ENCODE data around the gene PRXL2C.
A peak's percentile ranks its signal among the peaks of the same experiment; 100 is the strongest.
"Not testable (repeated sequence)": the region's sequence is repeated elsewhere in the genome, so short reads cannot be mapped to it uniquely, and the experiment has no call there.

Gene PRXL2C

DNA sequence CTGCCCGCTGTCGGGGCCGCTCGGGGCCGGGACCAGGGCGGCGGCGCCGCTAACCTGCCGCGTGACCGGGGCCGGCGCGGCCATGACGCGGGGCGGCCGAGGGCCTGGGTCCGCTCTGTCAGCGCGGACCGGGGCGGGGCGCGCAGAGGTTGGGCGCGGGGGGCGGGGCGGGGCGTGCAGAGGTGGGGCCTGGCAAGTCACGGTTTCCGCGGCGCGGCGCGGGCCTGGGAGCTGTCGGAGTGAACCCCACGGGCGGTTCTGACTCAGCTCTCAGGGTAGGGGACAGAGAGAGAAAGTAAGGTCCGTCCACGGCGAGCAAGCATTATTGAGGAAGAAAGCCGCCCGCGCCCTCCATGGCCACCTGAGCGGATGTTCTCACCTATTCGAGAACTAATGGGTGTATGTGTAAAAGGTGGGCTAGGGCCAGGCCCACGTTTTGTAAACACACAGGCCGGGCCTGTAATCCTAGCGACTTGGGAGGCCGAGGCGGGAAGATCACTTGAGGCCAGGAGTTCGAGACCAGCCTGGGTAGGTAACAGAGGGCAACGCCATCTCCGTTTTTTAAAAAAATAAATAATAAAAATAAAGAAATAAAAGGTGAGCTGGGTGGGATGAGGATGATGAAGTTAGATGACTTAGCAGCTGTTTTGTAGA is at the start of gene PRXL2C:
PRXL2C (minus strand) TSS at position 120 of the 654 bp plus-strand sequence; CDS start at position 84, 36 bp downstream.
- DNase-seq (ENCODE audit: low read depth): peak; percentile 77

- not testable (repeated sequence) for DNase-seq (ENCODE audit: low read depth)
Observed at GRCh38 chr9:96700721-96701375, 45.7 kb upstream of the PRXL2C start.

GRCh38 chr9:96691326-96691725 is 36.2 kb upstream of the PRXL2C start:
- DNase-seq (ENCODE audit: low read depth): no peak

DNA sequence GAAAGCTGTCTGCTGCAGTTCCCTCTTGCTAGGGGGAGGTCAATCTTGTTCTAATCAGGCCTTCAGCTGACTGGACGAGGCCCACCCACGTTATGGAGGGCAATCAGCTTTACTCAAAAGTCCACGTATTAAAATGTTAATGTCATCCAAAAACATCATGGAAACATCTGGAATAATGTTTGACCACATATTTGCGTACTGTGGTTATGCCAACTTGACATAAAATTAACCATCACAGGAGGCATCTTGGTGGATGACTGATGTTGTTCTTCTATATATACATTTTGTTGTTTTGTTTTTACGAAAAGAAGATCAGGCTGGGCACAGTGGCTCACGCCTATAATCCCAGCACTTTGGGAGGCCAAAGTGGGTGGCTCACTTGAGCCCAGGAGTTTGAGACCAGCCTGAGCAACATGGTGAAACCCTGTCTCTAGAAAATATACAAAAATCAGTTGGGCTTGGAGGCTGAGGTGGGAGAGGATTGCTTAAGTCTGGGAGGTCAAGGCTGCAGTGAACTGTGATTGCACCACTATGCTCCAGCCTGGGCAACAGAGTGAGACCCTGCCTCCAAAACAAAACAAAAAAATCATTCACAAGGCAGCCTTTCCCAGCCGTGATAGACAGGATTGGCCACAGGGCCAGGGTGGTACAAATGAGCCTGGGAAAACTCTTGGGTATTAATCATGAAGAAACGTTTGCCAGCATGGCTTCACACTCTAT is 33.8 kb upstream of the PRXL2C start:
- DNase-seq (ENCODE audit: low read depth): no peak

DNA sequence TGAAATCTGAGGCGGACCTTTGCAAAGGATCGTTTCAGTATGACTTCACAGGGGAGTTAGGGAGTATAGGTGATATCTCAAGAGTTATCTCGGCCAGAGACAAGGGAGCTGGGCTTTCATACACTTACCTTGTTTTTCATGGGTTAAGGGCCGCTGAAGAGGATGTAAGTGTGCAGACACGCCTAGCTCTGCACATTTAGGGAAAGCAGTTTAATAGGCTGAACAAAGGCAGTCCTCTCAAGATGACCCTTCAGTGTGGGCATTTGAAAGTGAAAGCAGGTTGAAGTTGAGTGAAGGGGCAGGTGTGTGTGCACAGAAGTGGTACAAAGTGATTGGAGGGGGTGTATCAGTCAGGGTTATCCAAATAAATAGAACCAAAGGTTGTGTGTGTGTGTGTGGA is 33.1 kb upstream of the PRXL2C start:
- DNase-seq (ENCODE audit: low read depth): no peak

GRCh38 chr9:96686638-96687335 is 31.7 kb upstream of the PRXL2C start:
- DNase-seq (ENCODE audit: low read depth): peak; percentile 68

DNA sequence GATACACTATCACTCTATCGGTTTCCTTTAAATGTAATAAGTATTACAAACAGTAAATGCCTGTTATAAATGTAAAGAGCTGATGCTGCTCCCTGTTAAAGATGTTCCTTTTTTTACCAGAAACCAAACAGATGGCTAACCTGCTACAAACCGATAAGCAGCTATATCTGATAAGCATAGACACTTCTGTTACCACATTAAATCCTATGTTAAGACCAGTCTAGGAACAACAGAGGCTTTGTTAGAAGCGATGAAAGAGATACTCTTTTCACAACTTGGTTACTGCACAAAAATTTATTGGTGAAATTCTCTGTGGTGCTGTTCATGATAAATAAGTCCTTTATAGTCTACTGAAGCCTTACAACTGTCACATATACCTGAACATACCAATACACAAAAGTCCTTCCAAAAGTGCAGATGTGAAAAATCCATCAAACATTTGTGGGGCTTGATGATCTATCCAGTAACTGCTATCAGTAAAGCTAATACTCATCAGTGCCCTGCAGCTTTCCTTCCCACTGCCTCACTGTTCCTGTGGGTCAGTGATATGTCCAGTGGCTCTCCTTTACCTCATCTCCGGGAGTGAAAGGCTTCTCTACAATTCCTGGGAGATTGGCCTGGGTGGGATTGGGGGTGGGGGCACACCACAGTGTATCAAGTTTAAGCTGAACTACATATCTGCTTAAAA is 25.8 kb upstream of the PRXL2C start:
- DNase-seq (ENCODE audit: low read depth): no peak

- DNase-seq (ENCODE audit: low read depth): no peak
Observed at GRCh38 chr9:96674906-96675538, 19.9 kb upstream of the PRXL2C start.

DNA sequence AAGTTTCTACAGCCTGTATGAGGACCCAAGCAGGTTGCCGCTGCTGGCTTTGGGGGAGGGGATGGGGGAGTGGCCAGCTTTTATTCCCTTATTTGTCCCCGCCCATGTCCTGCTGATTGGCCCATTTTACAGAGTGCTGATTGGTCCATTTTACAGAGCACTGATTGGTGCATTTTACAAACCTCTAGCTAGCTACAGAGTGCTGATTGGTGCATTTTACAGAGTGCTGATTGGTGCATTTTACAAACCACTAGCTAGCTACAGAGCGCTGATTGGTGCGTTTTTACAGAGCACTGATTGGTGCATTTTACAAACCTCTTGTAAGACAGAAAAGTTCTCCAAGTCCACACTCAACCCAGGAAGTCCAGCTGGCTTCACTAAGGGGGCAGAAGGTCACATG is 18.7 kb upstream of the PRXL2C start:
- not testable (repeated sequence) for DNase-seq (ENCODE audit: low read depth)

- no peak for DNase-seq (ENCODE audit: low read depth)
Observed at GRCh38 chr9:96668868-96669534, 13.9 kb upstream of the PRXL2C start.

DNA sequence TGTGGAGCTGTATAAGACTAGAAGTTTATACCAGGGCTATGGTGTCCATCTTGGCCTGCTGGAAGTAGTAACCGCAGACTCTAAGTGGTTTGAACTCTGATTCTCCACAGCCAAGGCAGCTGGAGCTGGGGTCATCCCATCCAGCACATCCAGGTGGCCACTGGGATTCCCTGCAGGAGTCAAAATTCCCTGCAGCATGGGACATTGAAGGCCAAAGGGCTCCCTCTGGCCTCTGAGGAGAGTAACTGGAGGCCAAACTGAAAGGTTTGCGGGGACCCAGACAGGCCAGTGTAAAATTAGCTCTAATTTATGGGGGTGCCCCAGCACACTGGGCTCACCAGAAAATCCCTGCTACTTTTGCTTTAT is 12.2 kb upstream of the PRXL2C start:
- no peak for DNase-seq (ENCODE audit: low read depth)

DNA sequence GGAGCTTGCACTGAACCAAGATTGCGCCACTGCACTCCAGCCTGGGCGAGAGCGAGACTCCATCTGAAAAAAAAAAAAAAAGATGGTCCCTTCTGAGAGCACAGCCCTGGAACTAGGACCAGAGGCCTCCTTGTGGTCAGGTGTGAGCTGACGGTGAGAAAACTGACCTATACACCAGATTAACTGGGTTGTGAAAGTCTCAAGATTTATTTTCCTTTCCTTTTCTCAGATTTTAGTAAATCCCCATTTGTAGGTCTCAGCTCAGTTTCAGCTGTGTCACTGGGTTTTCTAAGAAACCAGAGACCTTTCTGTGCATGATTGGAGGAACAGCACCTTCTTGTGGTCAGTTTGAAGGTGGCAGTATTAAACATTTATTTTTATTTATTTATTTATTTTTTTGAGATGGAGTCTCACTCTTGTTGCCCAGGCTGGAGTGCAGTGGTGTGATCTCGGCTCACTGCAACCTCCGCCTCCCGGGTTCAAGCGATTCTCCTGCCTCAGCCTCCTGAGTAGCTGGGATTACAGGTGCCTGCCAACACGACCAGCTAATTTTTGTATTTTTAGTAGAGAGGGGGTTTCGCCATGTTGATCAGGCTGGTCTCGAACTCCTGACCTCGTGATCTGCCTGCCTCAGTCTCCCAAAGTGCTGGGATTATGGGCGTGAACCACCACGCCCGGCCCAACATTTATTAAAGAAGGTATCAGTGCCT is 11.7 kb upstream of the PRXL2C start:
- DNase-seq (ENCODE audit: low read depth): not testable (repeated sequence)

DNA sequence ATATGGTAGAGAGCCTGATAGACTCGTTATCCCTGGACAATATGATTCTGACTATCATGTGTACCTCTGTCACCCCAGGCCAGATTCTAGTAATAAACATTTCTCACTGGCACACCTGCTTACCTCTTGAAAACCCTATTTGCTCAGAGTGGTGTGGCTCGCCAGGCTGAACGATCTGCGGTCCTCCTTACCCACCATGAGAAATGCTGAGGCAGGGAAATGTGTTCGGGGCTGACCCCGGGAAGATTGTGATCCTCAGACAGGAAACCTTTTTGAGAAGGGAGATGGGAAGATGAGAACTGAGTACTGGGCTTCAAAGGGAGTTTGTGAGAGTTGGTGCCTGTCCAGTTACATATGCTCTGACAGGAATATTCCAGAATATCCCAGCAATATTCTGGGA is 10.7 kb upstream of the PRXL2C start:
- DNase-seq (ENCODE audit: low read depth): no peak

GRCh38 chr9:96663506-96664120 is 8.5 kb upstream of the PRXL2C start:
- DNase-seq (ENCODE audit: low read depth): no peak

DNA sequence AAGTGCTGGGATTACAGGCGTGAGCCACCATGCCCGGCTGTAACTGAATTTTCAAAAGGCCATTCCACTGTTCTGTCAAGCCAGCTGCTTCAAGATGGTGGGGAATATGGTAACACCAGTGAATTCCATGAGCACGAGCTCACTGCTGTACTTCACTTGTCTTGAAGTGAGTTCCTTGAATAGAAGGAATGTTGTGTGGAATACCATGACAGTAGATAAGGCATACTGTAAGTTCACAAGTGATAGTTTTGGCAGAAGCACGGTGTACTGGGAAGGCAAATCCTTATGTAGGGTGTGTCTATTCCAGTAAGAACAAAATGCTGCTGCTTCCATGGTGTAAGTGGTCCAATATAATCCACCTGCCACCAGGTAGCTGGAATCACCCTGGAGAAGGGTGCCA is 6.6 kb upstream of the PRXL2C start:
- no peak for DNase-seq (ENCODE audit: low read depth)

GRCh38 chr9:96660692-96661248 is 5.7 kb upstream of the PRXL2C start:
- DNase-seq (ENCODE audit: low read depth): no peak

- peak; percentile 49 for DNase-seq (ENCODE audit: low read depth)
Observed at GRCh38 chr9:96654450-96655197, 493 bp downstream of the PRXL2C start.

- DNase-seq (ENCODE audit: low read depth): no peak
Observed at GRCh38 chr9:96651626-96652025, 3.5 kb downstream of the PRXL2C start.

All from activated T-helper 9 cell treated with anti-CD3 and anti-CD28 coated beads, Interleukin-2, amount 50 U/mL, for 16 hours (primary cell).